SK-N-SH (cell line): ENCODE data around the gene TSSK3. TPM values are rescaled to one million over a fixed set of nuclear protein-coding genes. Genes with fewer than 3 reads are reported as not detected.

Source experiments
- CTCF ChIA-PET: fragments of 300-600, 350-600 bp; formaldehyde crosslinking; extraction: SDS; loops from one replicate; lab custom pipeline; 2021; lab: Yijun Ruan, JAX
- POLR2A ChIA-PET: fragments of 350-600 bp; sonication (Branson Sonifier 250); formaldehyde crosslinking; extraction: SDS; loops from one replicate; lab custom pipeline; 2020; ENCODE audit warnings: antibody characterized with exemption, inconsistent platforms; lab: Yijun Ruan, JAX
- DNase-seq: peaks from one replicate; pipeline ENCODE4 v3.0.0; 2012
- H2AFZ ChIP-seq: fragments of 200-600 bp; sonication (generic); 2 replicates; pipeline ENCODE4 v1.8.1; 2016; ENCODE audit warnings: antibody characterized with exemption, mild to moderate bottlenecking, low read depth
- H3F3A ChIP-seq: fragments of 200-600 bp; sonication (generic); replicated peaks from 2 replicates; pipeline ENCODE3; 2016; ENCODE audit warnings: antibody characterized with exemption, mild to moderate bottlenecking; ENCODE audit not compliant: insufficient read depth
- H3K27ac ChIP-seq, 2 experiments: fragments of 200-500 bp in 1 of 2; fragments of 200-600 bp in 1 of 2; sonication (Bioruptor generic) in 1 of 2; sonication (generic), shearing (Covaris generic) in 1 of 2; 2 replicates each; pipeline versions ENCODE4 v1.5.1 to v1.6.1; 2014 to 2016; ENCODE audit warnings: low read depth in 2 of 2, inconsistent platforms in 1 of 2, low read length in 1 of 2, mild to moderate bottlenecking in 1 of 2, mixed read lengths in 1 of 2
- H3K27me3 ChIP-seq: fragments of 200-600 bp; sonication (generic), shearing (Covaris generic); 2 replicates; pipeline ENCODE4 v1.6.1; 2016; ENCODE audit warnings: mixed run types; ENCODE audit not compliant: insufficient read depth
- H3K36me3 ChIP-seq, 2 experiments: fragments of 200-500 bp in 1 of 2; fragments of 200-600 bp in 1 of 2; sonication (Bioruptor generic) in 1 of 2; sonication (generic) in 1 of 2; replicated peaks in 1 of 2; 2 replicates each; pipeline versions ENCODE3 to v1.5.1; 2014 to 2016; ENCODE audit warnings: low read length in 1 of 2, mild to moderate bottlenecking in 1 of 2; ENCODE audit not compliant: insufficient read depth in 2 of 2, control insufficient read depth in 1 of 2
- H3K4me1 ChIP-seq, 2 experiments: fragments of 200-500 bp in 1 of 2; fragments of 200-600 bp in 1 of 2; sonication (Bioruptor generic) in 1 of 2; sonication (generic), shearing (Covaris generic) in 1 of 2; 2 replicates each; pipeline versions ENCODE4 v1.5.1 to v1.6.1; 2014 to 2016; ENCODE audit warnings: low read depth in 1 of 2, low read length in 1 of 2, mixed run types in 1 of 2; ENCODE audit not compliant: insufficient read depth in 2 of 2, control insufficient read depth in 1 of 2
- H3K4me2 ChIP-seq: fragments of 200-600 bp; sonication (generic), shearing (Covaris generic); 2 replicates; pipeline ENCODE4 v1.6.1; 2017; ENCODE audit warnings: mixed run types
- H3K4me3 ChIP-seq, 2 experiments: fragments of 200-500 bp in 1 of 2; fragments of 200-600 bp in 1 of 2; sonication (Bioruptor generic) in 1 of 2; sonication (generic), shearing (Covaris generic) in 1 of 2; 2 replicates each; pipeline versions ENCODE4 v1.5.1 to v1.8.1; 2014 to 2016; ENCODE audit warnings: low read depth in 2 of 2, inconsistent platforms in 1 of 2, low read length in 1 of 2, mild to moderate bottlenecking in 1 of 2, mixed read lengths in 1 of 2, moderate library complexity in 1 of 2
- H3K79me2 ChIP-seq: fragments of 200-600 bp; sonication (generic); 2 replicates; pipeline ENCODE4 v1.8.1; 2017; ENCODE audit warnings: mild to moderate bottlenecking; ENCODE audit not compliant: insufficient read depth
- H3K9ac ChIP-seq: fragments of 200-600 bp; sonication (generic); 2 replicates; pipeline ENCODE4 v1.6.1; 2017; ENCODE audit warnings: mixed run types
- H3K9me2 ChIP-seq: fragments of 200-600 bp; sonication (generic); 2 replicates; pipeline ENCODE4 v1.6.1; 2017; ENCODE audit warnings: mixed run types
- H3K9me3 ChIP-seq: fragments of 200-600 bp; sonication (generic); 2 replicates; pipeline ENCODE4 v1.6.1; 2017; ENCODE audit warnings: mixed run types, mild to moderate bottlenecking, moderate library complexity
- H4K20me1 ChIP-seq: fragments of 200-600 bp; sonication (generic); 2 replicates; pipeline ENCODE4 v1.6.1; 2017; ENCODE audit warnings: mild to moderate bottlenecking, mixed run types; ENCODE audit not compliant: insufficient read depth
- ELF1 ChIP-seq: IDR thresholded peaks from 2 replicates; pipeline ENCODE4 v1.4.0; 2012
- GABPA ChIP-seq: IDR thresholded peaks from 2 replicates; pipeline ENCODE4 v1.4.0; 2012; ENCODE audit warnings: low read depth, mild to moderate bottlenecking
- GATA2 ChIP-seq: sonication (generic); formaldehyde crosslinking; IDR thresholded peaks from 2 replicates; pipeline ENCODE4 v1.5.0; 2020; ENCODE audit warnings: mild to moderate bottlenecking, missing genetic modification reagents
- NFIC ChIP-seq: IDR thresholded peaks from 2 replicates; pipeline ENCODE4 v1.4.0; 2012; ENCODE audit warnings: borderline replicate concordance
- NRF1 ChIP-seq: IDR thresholded peaks from 2 replicates; pipeline ENCODE4 v1.6.1; 2012; ENCODE audit warnings: low read depth, mild to moderate bottlenecking, low read length
- POLR2AphosphoS5 ChIP-seq: IDR thresholded peaks from 2 replicates; pipeline ENCODE4 v1.6.1; 2012; ENCODE audit warnings: low read depth, low read length
- RAD21 ChIP-seq: IDR thresholded peaks from 2 replicates; pipeline ENCODE4 v1.6.1; 2012; ENCODE audit warnings: mild to moderate bottlenecking, low read length
- RCOR1 ChIP-seq: fragments of 150-350 bp; IDR thresholded peaks from 2 replicates; pipeline ENCODE4 v1.6.1; 2017; ENCODE audit warnings: antibody characterized with exemption, low read length
- RXRA ChIP-seq: IDR thresholded peaks from 2 replicates; pipeline ENCODE4 v1.4.0; 2012; ENCODE audit warnings: low read depth, mild to moderate bottlenecking, borderline replicate concordance
- SIN3A ChIP-seq: IDR thresholded peaks from 2 replicates; pipeline ENCODE4 v1.6.1; 2012; ENCODE audit warnings: low read depth, mild to moderate bottlenecking, low read length, moderate library complexity, borderline replicate concordance
- WGBS: methylation state at CpG from one replicate; pipeline ENCODE4 v1.1.6; 2017; ENCODE audit warnings: low lambda C conversion rate; 5-methylcytosine and 5-hydroxymethylcytosine counted together
- polyA plus RNA-seq, 3 experiments: library from polyadenylated mRNA; depleted of rRNA; stranded (reverse); fragments of >200 nt; gene quantifications; 2 replicates each; pipeline ENCODE4 v1.2.3, GENCODE V29; 2012
- TF ChIP-seq, protein P1 (sequence below): IDR thresholded peaks from 2 replicates; pipeline ENCODE4 v1.4.0; 2012; ENCODE audit warnings: low read depth, borderline replicate concordance
- TF ChIP-seq, protein P2 (sequence below): IDR thresholded peaks from 2 replicates; pipeline ENCODE4 v1.4.0; 2012; ENCODE audit warnings: low read depth, borderline replicate concordance
- TF ChIP-seq, protein P3 (sequence below): IDR thresholded peaks from 2 replicates; pipeline ENCODE4 v1.4.0; 2012; ENCODE audit warnings: low read depth
- TF ChIP-seq, protein P4 (sequence below): IDR thresholded peaks from 2 replicates; pipeline ENCODE4 v1.6.1; 2012; ENCODE audit warnings: mild to moderate bottlenecking, low read depth, low read length, moderate library complexity

TSSK3 gene
- polyA plus RNA-seq, 1 of the 3 experiments (the other 2 are of a cell fraction) = 0.28 TPM

DNA sequence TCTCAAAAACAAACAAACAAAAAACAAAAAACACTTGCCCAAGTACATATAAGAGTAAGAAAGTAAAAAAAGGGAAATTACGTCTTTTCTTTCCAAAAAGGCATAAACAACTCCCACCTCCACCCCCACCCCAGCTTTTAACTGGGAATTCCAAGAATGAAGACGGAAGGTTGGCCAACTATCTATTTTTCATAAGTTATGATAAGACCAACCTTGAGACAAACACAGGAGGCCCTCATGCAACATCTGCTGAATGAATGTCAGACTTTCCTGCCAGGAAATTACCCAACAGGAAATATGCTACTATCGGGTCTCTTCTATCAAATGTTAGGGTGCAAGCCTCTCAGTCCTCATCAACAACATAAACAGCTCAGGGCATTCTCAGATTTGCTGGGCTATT lies 30.0 kb downstream of the TSSK3 start:
- no peak overlapping the region for H3K27ac ChIP-seq

More for the DNA sequence above, 30.0 kb downstream of the TSSK3 start:
- ChIA-PET CTCF (interaction anchor here (2.6 kb wide), 1 partner anchor 9 kb away, joined by 8 read pairs; no protein-coding TSS in a partner anchor), POLR2A (no interaction called here)
- Histone ChIP-seq H3K9ac (no peak overlapping the region), H3K4me3 (no peak overlapping the region), H3K36me3 (peaks cover 23 to 26% of the 10 kb centered on the region in 2 experiments), H3K4me2 (peak overlapping the region; percentile 80), H3K9me2 (no peaks in the 10 kb centered on the region), H3K79me2 (peaks cover 52% of the 10 kb centered on the region), H2AFZ (no peak overlapping the region), H3F3A (peaks cover 10% of the 10 kb centered on the region), H4K20me1 (no peaks in the 10 kb centered on the region), H3K27me3 (no peaks in the 10 kb centered on the region), H3K4me1 (peaks cover 0 to 7% of the 10 kb centered on the region in 2 experiments; a peak in 2 of 4 replicates), H3K9me3 (no peaks in the 10 kb centered on the region)
- WGBS = 80% methylated on average over 3 of the region's 3 CpGs
- TF ChIP-seq GABPA (no peak), RCOR1 (no peak), POLR2AphosphoS5 (no peak), RXRA (no peak), ELF1 (no peak), RAD21 (no peak), NRF1 (no peak), GATA2 (CRISPR knock-in tag) (no peak), NFIC (no peak), SIN3A (no peak)
- TF ChIP-seq, protein P1, sequence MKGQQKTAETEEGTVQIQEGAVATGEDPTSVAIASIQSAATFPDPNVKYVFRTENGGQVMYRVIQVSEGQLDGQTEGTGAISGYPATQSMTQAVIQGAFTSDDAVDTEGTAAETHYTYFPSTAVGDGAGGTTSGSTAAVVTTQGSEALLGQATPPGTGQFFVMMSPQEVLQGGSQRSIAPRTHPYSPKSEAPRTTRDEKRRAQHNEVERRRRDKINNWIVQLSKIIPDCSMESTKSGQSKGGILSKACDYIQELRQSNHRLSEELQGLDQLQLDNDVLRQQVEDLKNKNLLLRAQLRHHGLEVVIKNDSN = no peak
- TF ChIP-seq, protein P2, sequence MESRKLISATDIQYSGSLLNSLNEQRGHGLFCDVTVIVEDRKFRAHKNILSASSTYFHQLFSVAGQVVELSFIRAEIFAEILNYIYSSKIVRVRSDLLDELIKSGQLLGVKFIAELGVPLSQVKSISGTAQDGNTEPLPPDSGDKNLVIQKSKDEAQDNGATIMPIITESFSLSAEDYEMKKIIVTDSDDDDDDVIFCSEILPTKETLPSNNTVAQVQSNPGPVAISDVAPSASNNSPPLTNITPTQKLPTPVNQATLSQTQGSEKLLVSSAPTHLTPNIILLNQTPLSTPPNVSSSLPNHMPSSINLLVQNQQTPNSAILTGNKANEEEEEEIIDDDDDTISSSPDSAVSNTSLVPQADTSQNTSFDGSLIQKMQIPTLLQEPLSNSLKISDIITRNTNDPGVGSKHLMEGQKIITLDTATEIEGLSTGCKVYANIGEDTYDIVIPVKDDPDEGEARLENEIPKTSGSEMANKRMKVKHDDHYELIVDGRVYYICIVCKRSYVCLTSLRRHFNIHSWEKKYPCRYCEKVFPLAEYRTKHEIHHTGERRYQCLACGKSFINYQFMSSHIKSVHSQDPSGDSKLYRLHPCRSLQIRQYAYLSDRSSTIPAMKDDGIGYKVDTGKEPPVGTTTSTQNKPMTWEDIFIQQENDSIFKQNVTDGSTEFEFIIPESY = no peak
- TF ChIP-seq, protein P3, sequence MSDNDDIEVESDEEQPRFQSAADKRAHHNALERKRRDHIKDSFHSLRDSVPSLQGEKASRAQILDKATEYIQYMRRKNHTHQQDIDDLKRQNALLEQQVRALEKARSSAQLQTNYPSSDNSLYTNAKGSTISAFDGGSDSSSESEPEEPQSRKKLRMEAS = no peak
- TF ChIP-seq, protein P4, sequence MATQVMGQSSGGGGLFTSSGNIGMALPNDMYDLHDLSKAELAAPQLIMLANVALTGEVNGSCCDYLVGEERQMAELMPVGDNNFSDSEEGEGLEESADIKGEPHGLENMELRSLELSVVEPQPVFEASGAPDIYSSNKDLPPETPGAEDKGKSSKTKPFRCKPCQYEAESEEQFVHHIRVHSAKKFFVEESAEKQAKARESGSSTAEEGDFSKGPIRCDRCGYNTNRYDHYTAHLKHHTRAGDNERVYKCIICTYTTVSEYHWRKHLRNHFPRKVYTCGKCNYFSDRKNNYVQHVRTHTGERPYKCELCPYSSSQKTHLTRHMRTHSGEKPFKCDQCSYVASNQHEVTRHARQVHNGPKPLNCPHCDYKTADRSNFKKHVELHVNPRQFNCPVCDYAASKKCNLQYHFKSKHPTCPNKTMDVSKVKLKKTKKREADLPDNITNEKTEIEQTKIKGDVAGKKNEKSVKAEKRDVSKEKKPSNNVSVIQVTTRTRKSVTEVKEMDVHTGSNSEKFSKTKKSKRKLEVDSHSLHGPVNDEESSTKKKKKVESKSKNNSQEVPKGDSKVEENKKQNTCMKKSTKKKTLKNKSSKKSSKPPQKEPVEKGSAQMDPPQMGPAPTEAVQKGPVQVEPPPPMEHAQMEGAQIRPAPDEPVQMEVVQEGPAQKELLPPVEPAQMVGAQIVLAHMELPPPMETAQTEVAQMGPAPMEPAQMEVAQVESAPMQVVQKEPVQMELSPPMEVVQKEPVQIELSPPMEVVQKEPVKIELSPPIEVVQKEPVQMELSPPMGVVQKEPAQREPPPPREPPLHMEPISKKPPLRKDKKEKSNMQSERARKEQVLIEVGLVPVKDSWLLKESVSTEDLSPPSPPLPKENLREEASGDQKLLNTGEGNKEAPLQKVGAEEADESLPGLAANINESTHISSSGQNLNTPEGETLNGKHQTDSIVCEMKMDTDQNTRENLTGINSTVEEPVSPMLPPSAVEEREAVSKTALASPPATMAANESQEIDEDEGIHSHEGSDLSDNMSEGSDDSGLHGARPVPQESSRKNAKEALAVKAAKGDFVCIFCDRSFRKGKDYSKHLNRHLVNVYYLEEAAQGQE = no peak
- no peak for DNase-seq
